ENCODE data around the gene LIFR. TPM values are rescaled to one million over a fixed set of nuclear protein-coding genes. Genes with fewer than 3 reads are reported as not detected.

LIFR gene
- 116 TPM for total RNA-seq

DNA sequence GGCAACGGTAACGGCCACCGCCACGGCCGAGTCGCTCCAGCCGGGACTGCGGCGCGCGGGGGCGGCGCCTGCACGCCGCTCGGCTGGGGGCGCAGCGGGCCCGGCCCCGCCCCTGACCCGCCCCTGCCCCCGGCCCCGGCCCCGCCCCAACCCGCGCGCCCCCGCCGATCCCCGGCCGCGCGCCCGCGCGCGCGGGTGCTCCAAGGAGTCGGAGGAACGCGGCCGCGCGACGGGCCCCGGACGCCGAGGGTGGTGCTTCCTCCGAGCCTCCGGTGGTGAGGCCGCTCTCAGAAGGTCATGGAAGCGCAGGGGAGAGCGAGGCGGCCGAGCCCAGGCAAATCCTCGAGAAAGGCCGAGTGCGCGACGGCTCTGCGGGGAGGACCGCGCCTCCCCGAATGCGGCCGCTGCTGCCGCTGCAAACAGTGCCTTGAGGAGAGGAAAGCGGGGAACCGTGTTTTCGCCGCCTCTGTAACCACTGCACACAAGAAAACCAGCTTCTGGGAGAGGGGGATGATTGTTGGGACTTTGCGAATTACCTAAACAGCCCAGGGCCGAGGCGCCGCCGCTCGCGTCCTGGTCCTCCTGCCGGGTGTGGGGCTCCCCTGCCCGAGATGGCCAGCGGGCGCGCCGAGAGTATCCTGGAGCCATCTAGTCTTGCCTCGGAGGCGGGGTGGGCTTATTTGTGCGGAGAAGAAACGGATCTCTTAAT, at the start of gene LIFR:
Gene LIFR, minus strand, starts transcription at position 48 of the 709 bp plus-strand sequence. CDS start 25,999 bp downstream, outside the sequence.
- TF ChIP-seq, protein P1, sequence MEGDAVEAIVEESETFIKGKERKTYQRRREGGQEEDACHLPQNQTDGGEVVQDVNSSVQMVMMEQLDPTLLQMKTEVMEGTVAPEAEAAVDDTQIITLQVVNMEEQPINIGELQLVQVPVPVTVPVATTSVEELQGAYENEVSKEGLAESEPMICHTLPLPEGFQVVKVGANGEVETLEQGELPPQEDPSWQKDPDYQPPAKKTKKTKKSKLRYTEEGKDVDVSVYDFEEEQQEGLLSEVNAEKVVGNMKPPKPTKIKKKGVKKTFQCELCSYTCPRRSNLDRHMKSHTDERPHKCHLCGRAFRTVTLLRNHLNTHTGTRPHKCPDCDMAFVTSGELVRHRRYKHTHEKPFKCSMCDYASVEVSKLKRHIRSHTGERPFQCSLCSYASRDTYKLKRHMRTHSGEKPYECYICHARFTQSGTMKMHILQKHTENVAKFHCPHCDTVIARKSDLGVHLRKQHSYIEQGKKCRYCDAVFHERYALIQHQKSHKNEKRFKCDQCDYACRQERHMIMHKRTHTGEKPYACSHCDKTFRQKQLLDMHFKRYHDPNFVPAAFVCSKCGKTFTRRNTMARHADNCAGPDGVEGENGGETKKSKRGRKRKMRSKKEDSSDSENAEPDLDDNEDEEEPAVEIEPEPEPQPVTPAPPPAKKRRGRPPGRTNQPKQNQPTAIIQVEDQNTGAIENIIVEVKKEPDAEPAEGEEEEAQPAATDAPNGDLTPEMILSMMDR (IDR thresholded peaks at IDR 0.05), result no peak
- DNase-seq (ENCODE audit: low spot score in 2 of 2), result peak in 1 of 2 donors; percentile 86
- Histone ChIP-seq H3K4me3 (peak within 1 kb of the TSS; percentile 78 to 91), H3K4me1 (peaks cover 0 to 9% of the 10 kb centered on the region in 2 donors), H3K27ac (peak within 1 kb of the TSS; percentile 91 to 99), H3K36me3 (no peaks in the 10 kb centered on the region), H3K9me3 (no peaks in the 10 kb centered on the region), H3K27me3 (no peaks in the 10 kb centered on the region)
- intact Hi-C loops (cut with DNase I), result loop anchor here (2.0 to 10.0 kb wide), 5 partner anchors 44 to 518 kb away; partner anchors contain the start of gene RICTOR

- intact Hi-C loops (cut with DNase I), result no loop called here
- Histone ChIP-seq H3K4me1 (peaks cover 11 to 12% of the 10 kb centered on the region in 2 donors), H3K9me3 (no peaks in the 10 kb centered on the region), H3K27me3 (no peaks in the 10 kb centered on the region), H3K4me3 (no peak overlapping the region), H3K36me3 (no peaks in the 10 kb centered on the region), H3K27ac (no peak overlapping the region)
- no peak for DNase-seq (ENCODE audit: low spot score in 2 of 2)
- TF ChIP-seq, protein P1 (IDR thresholded peaks at IDR 0.05), result no peak
These were observed 49.2 kb upstream of the LIFR start for GRCh38 chr5:38605610-38606009.

DNA sequence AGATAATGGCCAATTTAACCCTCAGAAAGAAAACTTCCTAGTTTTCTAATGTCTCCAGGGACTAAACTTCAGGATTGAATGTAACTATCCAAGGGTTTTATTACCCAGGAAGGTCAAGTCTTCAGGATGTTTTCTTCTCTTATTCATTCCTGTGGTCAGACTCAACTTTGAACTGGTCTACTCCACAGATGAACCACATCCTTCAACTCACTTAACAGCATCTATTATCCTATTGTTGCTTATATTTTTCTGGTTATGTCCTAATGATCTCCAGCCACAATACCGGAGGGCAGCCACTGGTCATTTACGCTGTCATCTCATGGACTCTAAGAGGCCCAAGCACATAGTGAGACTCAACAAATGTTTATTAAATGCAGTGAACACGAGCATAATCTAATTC, 47.2 kb upstream of the LIFR start:
- intact Hi-C loops (cut with DNase I), result no loop called here
- H3K36me3 ChIP-seq, result no peaks in the 10 kb centered on the region

GRCh38 chr5:38602641-38603040, 46.2 kb upstream of the LIFR start:
- DNase-seq (ENCODE audit: low spot score in 2 of 2), result no peak
- Histone ChIP-seq H3K4me1 (peaks cover 12 to 18% of the 10 kb centered on the region in 2 donors), H3K27me3 (no peaks in the 10 kb centered on the region), H3K9me3 (no peaks in the 10 kb centered on the region), H3K4me3 (no peak overlapping the region), H3K36me3 (no peaks in the 10 kb centered on the region), H3K27ac (no peak overlapping the region)
- TF ChIP-seq, protein P1 (IDR thresholded peaks at IDR 0.05), result no peak
- intact Hi-C loops (cut with DNase I), result no loop called here

More for the DNA sequence above, 47.2 kb upstream of the LIFR start:
- Histone ChIP-seq H3K4me1 (peaks cover 12 to 18% of the 10 kb centered on the region in 2 donors), H3K27me3 (no peaks in the 10 kb centered on the region), H3K9me3 (no peaks in the 10 kb centered on the region), H3K27ac (no peak overlapping the region), H3K4me3 (no peak overlapping the region)
- DNase-seq (ENCODE audit: low spot score in 2 of 2), result no peak
- TF ChIP-seq, protein P1 (IDR thresholded peaks at IDR 0.05), result no peak

DNA sequence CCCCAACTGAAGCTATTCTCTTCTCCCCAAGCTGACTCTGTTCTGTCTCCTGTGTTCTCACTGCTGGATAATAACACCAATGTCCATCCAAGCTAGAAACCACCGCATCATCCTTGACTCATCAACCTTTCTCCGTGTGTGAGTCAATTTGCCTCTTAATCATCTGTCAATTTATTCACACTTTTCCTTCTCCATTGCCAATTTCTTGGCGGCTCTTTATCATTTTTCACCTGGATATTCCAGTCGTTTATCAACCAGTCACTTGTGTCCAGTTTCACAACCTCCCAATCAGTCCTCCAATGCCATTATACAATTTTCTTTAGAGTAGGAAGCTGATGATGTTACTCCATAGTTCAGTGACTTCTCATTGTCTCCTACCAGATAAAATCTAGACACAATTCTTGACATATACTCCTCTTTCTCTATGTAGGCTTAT, 45.4 kb upstream of the LIFR start:
- no peak for DNase-seq (ENCODE audit: low spot score in 2 of 2)
- Histone ChIP-seq H3K4me3 (no peak overlapping the region), H3K27ac (peak overlapping the region; percentile 44 to 78), H3K9me3 (no peaks in the 10 kb centered on the region), H3K4me1 (peaks cover 12 to 18% of the 10 kb centered on the region in 2 donors), H3K27me3 (no peaks in the 10 kb centered on the region), H3K36me3 (no peaks in the 10 kb centered on the region)
- intact Hi-C loops (cut with DNase I), result no loop called here
- TF ChIP-seq, protein P1 (IDR thresholded peaks at IDR 0.05), result no peak
